Cardiac muscle cell (in vitro differentiated cells and primary cell): Measurements from ENCODE around the gene LRFN3. TPM values are rescaled to one million over a fixed set of nuclear protein-coding genes. Genes with fewer than 3 reads are reported as not detected.
"Not testable (repeated sequence)": the region's sequence is repeated elsewhere in the genome, so short reads cannot be mapped to it uniquely, and the experiment has no call there.

ENCODE experiments used
- DNase-seq, 2 donors: peaks; one replicate each; pipeline versions ENCODE4 v3.0.0 to v3.0.0-alpha.2; 2010 to 2017; ENCODE audit warnings: low read depth in 1 of 2, low spot score in 1 of 2
- H3K27ac ChIP-seq: fragments of 200-600 bp; sonication (generic); 2 replicates; pipeline ENCODE4 v1.5.1; 2016
- H3K27me3 ChIP-seq: fragments of 200-600 bp; sonication (generic); 2 replicates; pipeline ENCODE4 v1.6.0; 2016; ENCODE audit warnings: control low read depth
- H3K36me3 ChIP-seq: fragments of 200-600 bp; sonication (generic); 2 replicates; pipeline ENCODE4 v1.5.1; 2016; ENCODE audit warnings: control low read depth
- H3K4me1 ChIP-seq: fragments of 200-600 bp; sonication (generic); 2 replicates; pipeline ENCODE4 v1.8.1; 2017; ENCODE audit warnings: low read depth, mild to moderate bottlenecking, mixed run types
- H3K4me3 ChIP-seq: fragments of 200-600 bp; sonication (generic); 2 replicates; pipeline ENCODE4 v1.5.1; 2016; ENCODE audit warnings: mild to moderate bottlenecking
- H3K9me3 ChIP-seq: fragments of 200-600 bp; sonication (generic); 2 replicates; pipeline ENCODE4 v1.5.1; 2017; ENCODE audit warnings: low read depth, mild to moderate bottlenecking, control low read depth
- polyA plus RNA-seq: library from polyadenylated mRNA; unstranded; fragments of >200 nt; fragmentation: Nextera tagmentation; extraction: Ambion mirVana; gene quantifications from 2 replicates; pipeline ENCODE4 v1.2.1, GENCODE V29; 2016
- total RNA-seq: library from RNA; depleted of rRNA; stranded (reverse); fragments of >200 nt; gene quantifications from 2 replicates; pipeline ENCODE4 v1.2.3, GENCODE V29; 2016
- TF ChIP-seq, protein P1 (sequence below): IDR thresholded peaks from 2 replicates; pipeline ENCODE4 v1.5.1; 2012; ENCODE audit warnings: low read depth, mild to moderate bottlenecking, low read length

Gene LRFN3, protein sequence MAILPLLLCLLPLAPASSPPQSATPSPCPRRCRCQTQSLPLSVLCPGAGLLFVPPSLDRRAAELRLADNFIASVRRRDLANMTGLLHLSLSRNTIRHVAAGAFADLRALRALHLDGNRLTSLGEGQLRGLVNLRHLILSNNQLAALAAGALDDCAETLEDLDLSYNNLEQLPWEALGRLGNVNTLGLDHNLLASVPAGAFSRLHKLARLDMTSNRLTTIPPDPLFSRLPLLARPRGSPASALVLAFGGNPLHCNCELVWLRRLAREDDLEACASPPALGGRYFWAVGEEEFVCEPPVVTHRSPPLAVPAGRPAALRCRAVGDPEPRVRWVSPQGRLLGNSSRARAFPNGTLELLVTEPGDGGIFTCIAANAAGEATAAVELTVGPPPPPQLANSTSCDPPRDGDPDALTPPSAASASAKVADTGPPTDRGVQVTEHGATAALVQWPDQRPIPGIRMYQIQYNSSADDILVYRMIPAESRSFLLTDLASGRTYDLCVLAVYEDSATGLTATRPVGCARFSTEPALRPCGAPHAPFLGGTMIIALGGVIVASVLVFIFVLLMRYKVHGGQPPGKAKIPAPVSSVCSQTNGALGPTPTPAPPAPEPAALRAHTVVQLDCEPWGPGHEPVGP
- total RNA-seq = 13.4 and 14.3 TPM in 2 replicates
- 10.3 and 16.0 TPM in 2 replicates for polyA plus RNA-seq

DNA sequence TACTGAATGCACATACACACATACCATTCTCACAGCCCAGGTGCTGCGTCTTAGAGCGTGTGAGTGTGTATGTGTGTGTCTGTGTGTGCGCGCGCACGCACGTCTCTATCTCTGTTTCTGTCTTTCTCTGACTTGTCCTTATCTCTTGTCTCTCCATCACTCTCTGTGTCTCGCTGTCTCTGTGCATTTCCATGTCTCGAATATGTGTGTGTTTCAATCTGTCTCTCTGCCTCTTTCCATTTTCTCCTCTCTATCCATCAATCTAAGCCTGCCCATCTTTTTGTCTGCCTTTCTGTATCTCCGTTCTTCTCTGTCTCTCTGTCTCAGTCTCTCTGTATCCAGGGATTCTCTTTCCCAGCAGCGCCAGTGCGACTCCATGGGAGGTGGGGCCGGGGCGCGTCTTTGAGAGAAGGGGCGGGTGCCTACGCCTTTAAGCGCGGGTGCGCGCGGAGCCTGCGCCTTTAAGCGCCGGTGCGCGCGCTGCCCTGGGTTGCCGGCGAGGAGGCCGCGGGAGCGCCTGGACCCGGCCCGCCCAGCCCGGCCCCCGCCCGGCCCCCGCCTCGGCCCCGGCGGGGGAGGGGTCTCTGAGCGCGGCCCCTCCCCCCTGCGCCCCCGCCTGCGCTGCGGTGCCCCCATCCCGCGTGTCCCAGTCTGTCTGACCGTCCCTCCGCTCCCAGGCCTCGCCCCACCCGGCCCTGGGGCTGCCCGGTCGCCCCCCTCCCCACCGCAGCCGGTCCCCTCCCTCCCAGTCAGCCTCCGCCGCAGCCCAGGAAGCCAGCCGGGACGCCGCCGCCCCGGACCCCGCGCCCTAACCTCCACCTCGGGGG lies at the start of gene LRFN3:
Gene LRFN3 (plus strand): TSS at position 464 of the 827 bp plus-strand sequence. CDS start 3,052 bp downstream, outside the sequence.
- H3K4me3 ChIP-seq = peak within 1 kb of the TSS; percentile 93
- H3K4me1 ChIP-seq = peaks cover 6% of the 10 kb centered on the region
- H3K9me3 ChIP-seq = no peaks in the 10 kb centered on the region
- DNase-seq = peak; percentile 81 to 93
- H3K27me3 ChIP-seq = no peaks in the 10 kb centered on the region
- H3K27ac ChIP-seq = no peak within 1 kb of the TSS
- H3K36me3 ChIP-seq = no peaks in the 10 kb centered on the region
- TF ChIP-seq, protein P1, sequence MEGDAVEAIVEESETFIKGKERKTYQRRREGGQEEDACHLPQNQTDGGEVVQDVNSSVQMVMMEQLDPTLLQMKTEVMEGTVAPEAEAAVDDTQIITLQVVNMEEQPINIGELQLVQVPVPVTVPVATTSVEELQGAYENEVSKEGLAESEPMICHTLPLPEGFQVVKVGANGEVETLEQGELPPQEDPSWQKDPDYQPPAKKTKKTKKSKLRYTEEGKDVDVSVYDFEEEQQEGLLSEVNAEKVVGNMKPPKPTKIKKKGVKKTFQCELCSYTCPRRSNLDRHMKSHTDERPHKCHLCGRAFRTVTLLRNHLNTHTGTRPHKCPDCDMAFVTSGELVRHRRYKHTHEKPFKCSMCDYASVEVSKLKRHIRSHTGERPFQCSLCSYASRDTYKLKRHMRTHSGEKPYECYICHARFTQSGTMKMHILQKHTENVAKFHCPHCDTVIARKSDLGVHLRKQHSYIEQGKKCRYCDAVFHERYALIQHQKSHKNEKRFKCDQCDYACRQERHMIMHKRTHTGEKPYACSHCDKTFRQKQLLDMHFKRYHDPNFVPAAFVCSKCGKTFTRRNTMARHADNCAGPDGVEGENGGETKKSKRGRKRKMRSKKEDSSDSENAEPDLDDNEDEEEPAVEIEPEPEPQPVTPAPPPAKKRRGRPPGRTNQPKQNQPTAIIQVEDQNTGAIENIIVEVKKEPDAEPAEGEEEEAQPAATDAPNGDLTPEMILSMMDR = no peak

DNA sequence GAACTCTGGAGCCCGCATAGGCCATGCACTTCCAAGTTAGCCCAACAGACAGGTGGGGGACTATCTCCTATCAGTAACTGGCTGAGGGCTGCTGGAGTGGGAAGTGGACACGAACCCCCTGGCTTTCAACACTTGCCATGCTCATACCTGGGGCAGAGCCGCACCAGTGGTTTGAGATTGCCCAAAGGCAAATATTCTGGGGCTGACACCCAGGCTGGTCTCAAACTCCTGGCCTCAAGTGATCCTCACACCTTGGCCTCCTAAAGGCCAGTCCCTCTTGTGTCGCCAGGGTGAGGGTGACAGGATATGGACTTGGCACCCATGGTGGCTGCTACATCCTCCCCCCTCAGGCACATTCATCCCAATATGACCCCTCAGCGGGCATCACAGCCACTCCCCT lies 49.0 kb upstream of the LRFN3 start:
- no peak for DNase-seq
- Histone ChIP-seq H3K4me3 (no peak overlapping the region), H3K4me1 (no peaks in the 10 kb centered on the region), H3K36me3 (peaks cover 11% of the 10 kb centered on the region), H3K27ac (no peak overlapping the region), H3K9me3 (no peaks in the 10 kb centered on the region), H3K27me3 (no peaks in the 10 kb centered on the region)
- TF ChIP-seq, protein P1 = no peak

DNA sequence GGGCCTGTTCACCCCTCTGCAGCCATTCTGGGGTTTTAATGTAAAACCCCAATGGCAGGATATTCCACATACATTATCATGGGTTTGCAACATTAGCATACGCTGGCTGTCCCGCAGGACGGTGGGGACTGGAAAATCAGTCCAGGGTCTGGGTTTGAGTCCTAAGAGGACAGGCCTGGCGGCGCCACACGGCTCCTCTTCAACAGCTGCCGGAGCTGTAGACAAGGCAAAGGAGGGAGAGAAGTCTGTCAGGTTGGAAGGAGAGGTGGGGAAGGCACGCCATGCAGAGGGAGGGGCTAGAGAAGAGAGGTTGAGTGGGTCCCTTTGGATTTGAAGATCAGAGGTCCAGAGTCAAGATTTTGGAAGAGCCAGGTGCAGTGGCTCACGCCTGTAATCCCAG lies 47.8 kb upstream of the LRFN3 start:
- no peaks in the 10 kb centered on the region for H3K9me3 ChIP-seq
- no peak for DNase-seq

DNA sequence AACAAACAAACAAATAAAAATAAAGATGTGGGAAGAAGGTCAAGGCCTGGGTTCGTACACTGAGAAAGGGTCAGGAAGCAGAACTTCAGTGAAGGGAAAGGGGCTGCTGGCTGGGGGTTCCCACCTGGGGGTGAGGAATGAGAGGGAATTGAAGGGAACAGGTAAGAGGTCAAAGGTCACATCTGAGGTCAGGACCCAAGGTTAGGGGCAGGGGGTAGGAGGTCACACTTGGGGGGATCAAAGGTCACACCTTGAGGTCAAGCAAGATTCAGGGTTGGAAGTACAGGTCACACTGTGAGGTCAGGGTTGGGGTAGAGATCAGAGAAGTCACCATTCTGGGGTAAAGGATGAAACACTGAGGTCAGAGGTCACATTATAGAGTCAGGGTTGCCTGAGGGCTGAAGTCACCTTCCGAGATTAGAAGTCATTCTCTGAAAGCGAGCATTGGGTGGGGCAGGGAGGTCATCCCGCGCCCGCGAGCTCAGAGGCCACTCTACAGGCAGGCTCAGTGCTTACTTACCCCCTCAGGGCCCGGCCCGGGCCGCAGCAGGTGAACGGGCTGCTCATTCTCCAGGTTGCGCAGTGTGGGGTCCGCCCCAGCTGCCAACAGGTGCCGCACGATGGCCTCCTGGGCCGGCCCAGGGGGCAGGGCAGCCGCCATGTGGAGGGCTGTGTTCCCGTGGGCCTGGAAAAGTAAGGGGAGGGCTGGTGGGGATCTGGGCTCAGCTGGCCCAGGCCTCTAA lies 46.6 kb upstream of the LRFN3 start:
- H3K36me3 ChIP-seq = peaks cover 14% of the 10 kb centered on the region
- DNase-seq = no peak
- no peaks in the 10 kb centered on the region for H3K4me1 ChIP-seq
- H3K4me3 ChIP-seq = no peak overlapping the region
- H3K27ac ChIP-seq = no peak overlapping the region
- TF ChIP-seq, protein P1 = no peak
- no peaks in the 10 kb centered on the region for H3K9me3 ChIP-seq
- H3K27me3 ChIP-seq = no peaks in the 10 kb centered on the region

More for the DNA sequence above, 47.8 kb upstream of the LRFN3 start:
- Histone ChIP-seq H3K27ac (no peak overlapping the region), H3K27me3 (no peaks in the 10 kb centered on the region), H3K4me3 (no peak overlapping the region), H3K4me1 (no peaks in the 10 kb centered on the region), H3K36me3 (peaks cover 11% of the 10 kb centered on the region)
- TF ChIP-seq, protein P1 = no peak

DNA sequence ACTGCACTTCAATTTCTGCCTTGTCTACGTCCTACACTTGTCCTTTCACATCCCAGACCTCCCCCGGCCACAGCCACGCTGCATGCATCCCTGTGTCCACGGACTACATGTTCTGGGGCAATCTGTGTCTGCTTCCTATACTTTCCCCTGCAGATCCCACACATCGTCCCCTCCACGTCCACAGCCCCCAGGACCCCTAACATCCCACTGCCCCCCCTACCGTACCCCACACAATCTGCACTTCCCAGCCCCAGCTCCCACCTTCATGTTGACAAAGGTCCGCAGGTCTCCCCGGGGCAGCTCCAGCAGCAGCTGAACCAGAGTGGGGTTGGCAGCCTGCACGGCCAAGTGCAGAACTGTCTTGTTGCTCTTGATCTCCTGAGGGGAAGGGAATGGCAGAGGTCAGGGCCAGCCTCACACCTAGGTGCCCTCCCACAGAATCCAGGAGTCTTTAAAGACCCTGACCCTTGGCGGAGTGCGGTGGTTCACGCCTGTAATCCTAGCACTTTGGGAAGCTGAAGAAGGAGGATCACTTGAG lies 46.0 kb upstream of the LRFN3 start:
- no peak overlapping the region for H3K27ac ChIP-seq
- H3K36me3 ChIP-seq = peaks cover 14% of the 10 kb centered on the region
- no peaks in the 10 kb centered on the region for H3K27me3 ChIP-seq
- no peak overlapping the region for H3K4me3 ChIP-seq
- no peaks in the 10 kb centered on the region for H3K4me1 ChIP-seq
- no peak for DNase-seq
- no peaks in the 10 kb centered on the region for H3K9me3 ChIP-seq
- TF ChIP-seq, protein P1 = no peak

DNA sequence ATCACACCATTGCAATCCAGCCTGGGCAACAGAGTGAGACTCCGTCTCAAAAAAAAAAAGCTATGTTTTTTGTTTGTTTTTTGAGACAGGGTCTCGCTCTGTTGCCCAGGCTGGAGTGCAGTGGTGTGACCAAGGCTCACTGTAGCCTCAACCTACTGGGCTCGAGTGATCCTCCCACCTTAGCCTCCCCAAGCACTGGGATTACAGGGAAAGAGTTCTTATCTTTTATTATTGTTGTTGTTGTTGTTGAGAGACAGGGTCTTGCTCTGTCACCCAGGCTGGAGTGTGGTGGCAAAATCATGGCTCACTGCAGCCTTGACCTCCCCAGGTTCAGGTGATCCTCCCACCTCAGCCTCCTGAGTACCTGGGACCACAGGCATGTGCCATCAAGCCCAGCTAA lies 44.4 kb upstream of the LRFN3 start:
- H3K4me1 ChIP-seq, H3K4me3 ChIP-seq, H3K9me3 ChIP-seq, H3K27me3 ChIP-seq, H3K27ac ChIP-seq, DNase-seq: not testable (repeated sequence)
- peaks cover 18% of the 10 kb centered on the region for H3K36me3 ChIP-seq
